Sciatic nerve (tissue), 2 donors: ENCODE data around the gene EOLA1. TPM values are rescaled to one million over a fixed set of nuclear protein-coding genes. Genes with fewer than 3 reads are reported as not detected.
"Not testable (repeated sequence)": the region's sequence is repeated elsewhere in the genome, so short reads cannot be mapped to it uniquely, and the experiment has no call there.

Experiments
- ATAC-seq: fragments of 200-7000 bp; cut with Tn5 transposase; one replicate; pipeline ENCODE4 v1.9.1; 2020; ENCODE audit warnings: mild to moderate bottlenecking, moderate library complexity
- DNase-seq: peaks from one replicate; pipeline ENCODE4 v3.0.0-alpha.2; 2020; ENCODE audit warnings: low spot score
- intact Hi-C: fragments of 100-400 bp; cut with DNase I; formaldehyde crosslinking; loops from one replicate; pipeline ENCODE4 v1.14.2; 2022
- total RNA-seq: library from RNA; stranded (reverse); fragmentation: NEBNext Ultra II Directional; extraction: Animal tissue kit (Norgen Biotek cat#: 25700); gene quantifications from one replicate; pipeline ENCODE4 v1.2.1, GENCODE V29; 2021
- donor health status: DM: no; HTN: no; CAD: no.
- donor health status: DM: no; HTN: no; CAD: no.

EOLA1 gene
- total RNA-seq, 1 donor from 2014 or later: 18.9 TPM

DNA sequence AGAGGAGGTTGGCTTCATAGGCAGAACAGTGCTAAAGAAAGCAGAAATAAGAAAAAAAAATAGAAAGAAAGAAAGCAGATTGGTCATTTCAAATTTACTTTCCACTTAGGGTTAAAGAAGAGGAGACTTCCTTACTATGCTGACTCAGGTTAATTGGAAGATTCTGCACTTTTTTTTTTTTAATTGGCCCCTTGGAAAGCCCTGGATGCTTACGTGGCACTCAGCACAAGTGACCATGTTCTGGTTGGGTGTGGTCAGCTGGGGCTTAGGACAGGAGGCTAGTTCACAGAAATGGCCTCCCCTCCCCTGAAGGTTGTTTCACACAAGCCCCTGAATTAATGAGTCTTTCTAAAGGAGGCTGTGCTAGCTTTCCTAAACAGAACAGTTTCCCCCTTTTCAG is 31.9 kb downstream of the EOLA1 start:
- intact Hi-C loops: no loop called here
- no peak for DNase-seq
- no peak for ATAC-seq

GRCh38 chrX:149573456-149573855 is 32.6 kb downstream of the EOLA1 start:
- DNase-seq, ATAC-seq, intact Hi-C loops: not testable (repeated sequence)

DNA sequence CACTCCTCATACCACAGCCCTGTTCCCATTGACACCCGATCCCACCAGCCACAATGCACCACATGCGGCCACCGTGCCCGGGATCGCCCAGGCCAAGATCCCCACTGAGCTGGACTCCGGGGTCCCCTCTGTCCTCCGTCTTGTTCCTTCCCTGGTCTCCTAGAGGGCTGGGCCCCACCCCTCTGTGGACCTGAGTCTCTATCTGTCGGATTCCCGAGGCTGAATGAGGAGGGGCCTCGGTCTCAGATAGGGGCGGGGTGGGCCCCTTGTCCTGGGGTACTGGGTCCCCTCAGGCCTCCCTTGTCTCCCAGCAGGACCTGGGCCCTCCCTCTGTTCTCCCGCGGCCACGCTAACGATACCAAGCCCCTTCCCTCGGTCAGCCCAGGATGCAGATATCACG is 44.8 kb downstream of the EOLA1 start:
- ATAC-seq: peak; percentile 40
- intact Hi-C loops, DNase-seq: not testable (repeated sequence)

- intact Hi-C loops, ATAC-seq, DNase-seq: not testable (repeated sequence)
Observed at GRCh38 chrX:149587359-149587758, 46.5 kb downstream of the EOLA1 start, which contains the start of gene MAGEA9B. Gene MAGEA9B (minus strand): TSS chrX:149587459. CDS start chrX:149583179, 4,280 bp downstream.

DNA sequence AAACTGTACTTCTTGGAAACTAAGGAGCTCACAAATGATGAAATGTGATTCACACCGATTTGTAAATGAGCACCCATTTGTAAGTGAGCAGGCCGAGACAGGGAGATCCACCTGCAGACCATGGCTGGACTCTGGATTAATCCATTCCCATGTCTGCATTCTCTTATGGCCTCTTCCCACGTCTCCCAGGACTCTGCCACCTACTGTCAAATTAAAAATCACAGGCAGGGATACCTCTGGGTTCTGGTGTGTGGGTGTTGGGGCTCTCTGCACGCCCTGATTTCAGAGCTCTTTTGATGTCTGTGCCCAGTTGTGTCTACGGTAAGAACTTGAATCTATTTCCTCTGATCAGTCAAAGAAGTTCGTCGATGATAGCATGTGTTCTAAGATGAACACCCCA is 50.2 kb downstream of the EOLA1 start:
- intact Hi-C loops, ATAC-seq, DNase-seq: not testable (repeated sequence)

DNA sequence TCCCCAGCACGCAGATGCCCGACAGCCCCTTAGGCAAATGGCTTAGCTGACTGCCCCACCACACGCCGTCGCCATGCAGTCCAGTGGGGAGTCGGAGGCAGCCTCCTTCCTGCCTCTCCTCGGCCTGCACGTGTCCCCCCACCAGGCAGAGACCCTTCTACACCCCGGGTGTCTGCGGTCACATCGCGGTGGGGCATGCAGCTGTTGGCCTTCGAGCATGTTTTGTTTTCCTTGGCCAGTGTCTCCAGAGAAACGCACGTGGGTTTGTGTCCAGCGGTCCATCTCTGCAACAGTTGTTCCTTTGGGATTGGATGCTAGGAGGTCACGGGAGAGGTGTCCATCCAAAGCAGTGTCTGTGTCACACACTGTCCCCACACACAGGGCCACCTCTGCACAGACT is 54.4 kb downstream of the EOLA1 start, which contains the start of gene HSFX2:
TSS of gene HSFX2 (minus strand) at position 101 of the 400 bp plus-strand sequence. CDS start 614 bp downstream, outside the sequence.
- ATAC-seq, intact Hi-C loops, DNase-seq: not testable (repeated sequence)

- DNase-seq, intact Hi-C loops, ATAC-seq: not testable (repeated sequence)
Observed at GRCh38 chrX:149595943-149596342, 55.1 kb downstream of the EOLA1 start.

Other genes with a start within 250 kb of the EOLA1 start
- gene IDS, start 35.7 kb upstream of the EOLA1 start, total RNA-seq: 111 TPM
- not detected for gene HSFX3, start 8.9 kb downstream of the EOLA1 start, total RNA-seq
- gene MAGEA9B, start 46.4 kb downstream of the EOLA1 start, total RNA-seq: not detected
- gene HSFX2, start 54.3 kb downstream of the EOLA1 start, total RNA-seq: 0.71 TPM
- 31.5 TPM for gene TMEM185A, start 90.8 kb downstream of the EOLA1 start, total RNA-seq
- gene MAGEA11, start 171.0 kb downstream of the EOLA1 start, total RNA-seq: not detected
- 2.9 TPM for gene HSFX1, start 233.1 kb downstream of the EOLA1 start, total RNA-seq
- not detected for gene MAGEA9, start 240.9 kb downstream of the EOLA1 start, total RNA-seq